Right forelimb (tissue), 1 donor: ENCODE data around the gene TACC2.

ENCODE experiments used
- DNase-seq: peaks from one replicate; pipeline ENCODE4 v3.0.0-alpha.2; 2018

TACC2 gene

DNA sequence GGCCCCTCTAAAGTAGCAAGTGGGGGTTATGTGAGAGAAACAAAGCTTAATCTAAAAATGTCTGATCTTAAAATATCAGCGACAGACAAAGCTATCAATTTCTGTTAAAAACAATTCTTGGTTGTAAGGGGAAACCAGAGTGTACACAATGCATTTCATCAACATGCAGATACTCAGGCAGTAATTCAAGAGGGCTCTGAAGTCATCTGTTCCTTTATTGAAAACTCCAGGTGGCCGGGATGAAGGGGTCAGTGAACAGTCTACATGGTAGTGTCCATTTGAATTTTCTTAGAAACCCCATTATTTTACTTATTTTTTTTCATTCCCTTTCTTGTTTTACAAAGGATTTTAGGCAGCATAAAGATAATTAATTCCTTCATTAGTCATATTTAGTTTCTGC is 245.5 kb downstream of the TACC2 start:
- DNase-seq = no peak

DNA sequence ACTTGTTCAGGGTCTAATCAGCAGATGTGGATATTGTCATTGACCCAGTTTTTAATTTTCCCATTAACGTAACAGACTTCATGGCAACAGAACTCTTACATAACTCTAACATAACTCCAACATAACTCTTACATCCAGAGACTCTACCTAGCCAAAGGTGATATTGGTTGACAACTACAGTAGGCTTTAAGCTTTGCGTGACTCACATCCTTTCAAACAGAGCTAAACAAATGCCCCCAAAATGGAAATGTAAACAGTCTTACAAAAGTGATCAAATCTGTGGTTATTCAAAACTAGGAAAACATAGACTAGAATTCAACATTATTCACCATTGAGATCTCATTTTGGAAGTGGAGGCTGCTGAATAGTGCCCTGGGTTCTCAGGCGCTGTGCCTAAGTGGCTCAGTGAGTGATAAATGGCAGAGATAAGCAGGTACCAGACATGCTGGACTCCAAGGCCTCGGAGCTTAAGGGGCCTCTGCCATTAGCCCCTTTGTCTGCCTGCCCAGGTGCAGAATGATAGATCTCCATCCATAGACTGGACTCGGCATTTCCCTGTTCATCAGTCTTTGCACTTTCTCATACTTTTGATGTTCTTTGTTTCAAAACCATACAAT is 247.8 kb downstream of the TACC2 start:
- DNase-seq = no peak

DNA sequence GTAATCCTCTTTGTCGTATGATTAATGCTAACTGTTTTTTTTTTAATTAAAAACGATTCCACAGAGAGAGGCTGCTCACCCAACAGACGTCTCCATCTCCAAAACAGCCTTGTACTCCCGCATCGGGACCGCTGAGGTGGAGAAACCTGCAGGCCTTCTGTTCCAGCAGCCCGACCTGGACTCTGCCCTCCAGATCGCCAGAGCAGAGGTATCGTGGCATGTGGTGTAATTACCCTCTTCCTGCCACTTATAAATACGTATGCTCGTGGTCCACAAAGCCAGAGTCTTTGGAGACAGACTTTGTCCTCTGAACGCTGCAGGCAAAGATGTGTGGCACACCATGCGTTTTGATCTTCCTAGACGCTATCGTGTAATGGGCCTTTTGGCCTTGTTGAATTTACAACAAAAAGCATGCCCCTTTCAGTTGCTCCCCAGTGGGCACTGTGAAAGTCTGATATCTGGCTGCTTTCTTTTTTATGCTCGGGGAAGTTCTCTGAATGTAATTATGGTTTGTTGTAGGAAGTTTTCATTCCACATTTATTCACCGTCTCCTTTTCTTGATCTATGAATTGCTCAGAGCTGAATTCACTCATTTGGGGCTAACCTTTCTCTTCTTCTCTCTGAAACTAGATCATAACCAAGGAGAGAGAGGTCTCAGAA is 248.5 kb downstream of the TACC2 start:
- no peak for DNase-seq

DNA sequence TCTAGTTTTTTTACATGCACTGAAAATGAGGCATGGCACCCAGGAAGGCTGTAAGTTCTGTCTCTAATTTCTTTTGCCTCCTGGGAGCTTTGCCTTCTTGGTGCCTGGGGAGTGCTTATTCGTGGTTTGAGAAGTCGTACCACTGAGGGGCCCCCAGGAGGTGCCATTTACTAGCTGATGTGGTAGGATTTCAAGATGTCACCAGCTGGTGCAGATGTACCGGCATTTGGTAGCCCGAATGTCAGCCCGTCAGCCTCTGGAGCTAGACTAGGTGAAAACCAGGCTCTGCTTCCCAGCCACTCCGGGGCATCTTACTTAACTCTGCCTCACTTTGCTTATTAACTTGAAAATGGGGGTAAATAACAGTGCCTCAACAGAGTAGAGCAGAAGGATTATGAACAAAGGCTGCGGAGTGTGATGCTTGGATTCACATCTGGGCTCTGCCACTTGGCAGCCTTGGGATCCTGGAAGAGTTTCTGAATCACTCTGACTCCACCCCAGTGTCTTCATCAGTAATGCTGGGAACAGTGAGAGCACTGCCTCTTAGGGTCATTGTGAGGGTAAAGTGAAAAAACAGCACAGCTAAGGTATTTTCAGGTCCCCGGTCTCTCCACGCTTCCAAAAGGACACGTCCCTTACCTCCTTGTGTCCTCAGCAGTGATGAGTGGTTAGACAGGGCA is 250.8 kb downstream of the TACC2 start:
- no peak for DNase-seq

DNA sequence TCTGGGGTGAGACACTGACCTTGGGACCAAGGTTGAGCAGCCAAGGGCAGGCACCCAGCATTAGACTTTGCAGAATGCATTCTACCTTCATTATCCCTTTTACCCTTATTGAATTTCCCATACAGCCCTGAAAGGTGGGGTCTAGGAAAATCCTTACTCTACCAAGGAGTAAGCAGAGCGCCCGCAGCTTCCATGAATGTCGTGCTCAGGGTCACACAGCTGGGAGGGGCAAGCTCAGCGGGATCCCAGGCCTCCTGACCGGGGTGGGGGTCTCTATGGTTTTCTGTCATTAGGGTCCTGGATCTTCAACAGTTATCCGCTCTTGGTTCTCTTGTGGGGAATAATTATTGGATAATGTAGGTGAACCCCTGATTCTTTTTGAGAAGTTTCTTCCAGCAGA is 251.4 kb downstream of the TACC2 start:
- no peak for DNase-seq

DNA sequence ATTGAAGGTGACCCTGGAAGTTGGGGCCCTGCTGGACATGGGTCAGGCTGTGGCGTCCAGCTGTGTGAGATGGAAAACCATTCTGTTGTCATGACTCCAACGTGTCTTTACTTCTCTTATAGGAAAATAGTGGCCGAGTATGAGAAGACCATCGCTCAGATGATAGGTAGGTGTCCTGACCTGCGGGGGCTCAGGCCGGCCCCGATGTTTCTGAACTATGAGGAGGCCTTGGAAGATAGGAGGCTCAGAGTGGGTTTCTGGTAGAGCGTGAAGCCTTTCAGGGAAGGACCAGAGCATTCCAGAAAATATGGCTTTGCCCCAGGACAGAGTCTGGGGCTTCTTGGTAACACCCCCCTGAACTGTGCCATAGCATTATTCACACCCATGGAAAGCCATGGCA is 252.9 kb downstream of the TACC2 start:
- no peak for DNase-seq

DNA sequence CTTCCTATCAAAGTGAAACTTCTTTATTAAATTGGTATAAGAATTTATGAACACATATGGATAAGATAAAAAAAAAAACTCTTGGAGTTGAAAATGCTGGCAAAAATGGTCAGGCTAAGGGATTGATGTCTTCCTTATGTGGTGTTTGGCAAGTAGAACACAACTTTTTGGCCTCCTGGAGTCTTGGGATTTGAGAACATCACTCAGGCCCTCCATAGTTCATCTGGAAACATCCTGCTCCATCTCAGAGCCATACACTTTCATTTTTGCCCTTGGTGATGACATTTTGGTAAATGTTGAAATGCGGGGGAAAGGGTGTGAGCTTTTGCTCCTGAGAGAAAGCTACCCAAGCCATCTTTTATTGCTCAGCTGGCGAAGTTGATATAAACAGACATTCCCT is 254.6 kb downstream of the TACC2 start:
- DNase-seq = no peak

DNA sequence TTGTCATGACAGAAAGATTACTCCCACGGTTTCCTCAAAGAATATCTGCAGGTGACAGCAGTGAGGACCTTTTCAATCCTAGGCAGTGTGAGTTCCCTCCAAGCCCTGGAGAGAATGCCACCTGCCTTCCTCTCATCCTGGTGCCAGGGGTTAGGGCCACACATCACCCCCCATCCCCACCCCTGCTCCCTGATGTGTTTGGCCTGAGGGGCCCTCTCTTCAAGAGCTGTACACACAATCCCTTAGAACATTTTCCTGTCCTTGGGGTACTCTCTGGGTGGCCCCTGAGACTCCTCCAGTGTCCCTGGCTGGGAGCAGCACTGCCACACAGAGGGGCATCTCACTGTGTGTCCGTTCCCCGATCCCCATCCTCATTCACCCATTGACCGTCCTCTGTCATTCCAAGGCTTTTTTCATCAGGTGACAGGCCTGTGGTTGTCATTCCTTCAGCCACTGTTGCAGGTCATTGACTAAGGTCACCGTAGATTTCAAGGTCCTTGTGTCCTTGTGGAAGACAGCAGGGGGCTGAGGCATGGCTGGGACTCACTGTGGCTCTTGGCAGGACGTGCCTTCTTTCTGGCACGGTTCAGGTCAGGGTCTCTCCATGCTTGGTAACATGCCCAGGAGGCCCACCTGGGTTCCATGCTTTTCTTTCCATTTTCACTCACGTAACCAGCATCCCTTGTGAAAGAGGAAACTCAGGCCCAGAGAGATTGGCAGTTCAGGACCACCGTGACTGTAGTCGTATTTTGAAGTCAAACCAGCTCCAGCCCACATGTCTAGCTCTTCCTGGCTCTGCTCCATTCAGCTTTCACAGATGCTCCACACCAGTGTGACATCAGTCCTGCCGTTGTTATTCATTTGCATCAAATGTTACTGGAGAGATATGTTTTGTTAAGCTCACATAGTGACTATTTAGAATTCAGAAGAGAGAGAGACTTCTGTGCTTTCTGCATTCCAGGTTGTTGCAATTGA is 255.3 kb downstream of the TACC2 start:
- DNase-seq = peak; percentile 59

DNA sequence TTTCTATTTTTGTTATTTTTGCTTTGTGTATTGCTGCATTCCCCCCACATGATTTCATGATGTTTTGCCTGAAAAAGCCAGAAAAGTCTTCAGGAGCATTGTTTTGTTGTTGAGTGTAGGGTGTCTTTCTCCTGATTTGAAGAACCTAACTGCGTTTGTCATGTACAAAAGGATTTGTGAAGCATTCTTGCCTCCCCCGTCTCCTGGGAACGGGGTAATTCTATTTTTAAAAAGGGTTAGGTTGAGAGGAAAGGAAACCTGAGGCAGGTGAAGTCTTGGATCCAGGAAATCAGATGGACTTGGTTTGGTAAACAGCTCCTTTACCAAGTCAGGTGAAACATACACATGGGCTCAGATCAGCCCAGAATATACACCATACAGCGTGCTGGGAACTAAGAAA is 256.2 kb downstream of the TACC2 start:
- DNase-seq = no peak

DNA sequence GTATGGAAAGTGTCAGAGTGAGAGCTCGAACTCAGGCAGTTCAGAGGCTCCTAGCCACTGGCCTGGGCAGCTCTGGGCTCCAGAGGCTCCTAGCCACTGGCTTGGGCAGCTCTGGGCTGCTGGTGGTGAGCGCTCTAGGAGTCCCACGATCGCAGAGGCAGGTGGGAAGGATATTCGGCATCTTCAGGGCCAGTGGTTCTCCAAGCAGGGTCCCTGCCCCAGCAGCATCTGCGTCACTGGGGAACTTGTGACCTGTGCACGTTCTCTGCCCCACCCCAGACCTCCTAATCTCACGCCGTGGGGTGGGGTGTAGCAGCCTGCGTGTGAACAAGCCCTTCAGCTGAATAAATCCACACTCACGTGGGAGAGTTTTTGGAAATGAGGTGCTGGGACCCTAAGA is 256.9 kb downstream of the TACC2 start:
- DNase-seq = no peak

DNA sequence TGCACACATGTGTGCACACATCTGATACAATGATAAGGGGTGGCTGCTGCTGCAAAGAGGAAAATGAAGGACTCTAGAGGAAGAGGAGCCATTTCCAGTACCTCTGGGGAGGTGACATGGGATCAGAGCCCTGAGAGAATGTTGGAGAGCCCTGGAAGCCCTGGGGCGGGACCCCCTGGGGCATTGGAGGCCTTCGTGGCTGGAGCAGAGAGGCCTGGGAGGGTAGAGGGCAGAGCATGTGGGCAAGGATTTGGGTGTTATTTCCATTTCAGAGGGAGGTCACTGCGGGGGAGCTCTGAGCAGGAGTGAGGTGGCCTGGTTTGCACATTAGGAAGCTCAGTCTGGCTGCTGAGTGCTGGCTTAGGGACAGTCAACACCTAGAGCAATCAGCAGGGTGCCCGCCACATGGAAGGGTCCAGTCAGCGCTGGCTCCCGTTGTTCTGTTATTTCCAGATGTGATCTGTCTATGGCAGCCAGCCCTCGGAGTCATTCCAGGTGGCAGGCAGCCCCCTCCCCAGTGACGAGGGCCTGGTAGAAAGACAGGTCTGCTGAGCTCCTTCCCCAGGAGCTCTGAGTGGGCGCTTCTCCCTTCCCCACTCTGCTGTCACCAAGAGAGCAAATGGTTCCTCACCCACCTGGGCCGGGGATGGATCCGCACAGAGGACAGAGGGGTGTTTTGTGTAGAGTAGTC is 258.0 kb downstream of the TACC2 start:
- DNase-seq = no peak

DNA sequence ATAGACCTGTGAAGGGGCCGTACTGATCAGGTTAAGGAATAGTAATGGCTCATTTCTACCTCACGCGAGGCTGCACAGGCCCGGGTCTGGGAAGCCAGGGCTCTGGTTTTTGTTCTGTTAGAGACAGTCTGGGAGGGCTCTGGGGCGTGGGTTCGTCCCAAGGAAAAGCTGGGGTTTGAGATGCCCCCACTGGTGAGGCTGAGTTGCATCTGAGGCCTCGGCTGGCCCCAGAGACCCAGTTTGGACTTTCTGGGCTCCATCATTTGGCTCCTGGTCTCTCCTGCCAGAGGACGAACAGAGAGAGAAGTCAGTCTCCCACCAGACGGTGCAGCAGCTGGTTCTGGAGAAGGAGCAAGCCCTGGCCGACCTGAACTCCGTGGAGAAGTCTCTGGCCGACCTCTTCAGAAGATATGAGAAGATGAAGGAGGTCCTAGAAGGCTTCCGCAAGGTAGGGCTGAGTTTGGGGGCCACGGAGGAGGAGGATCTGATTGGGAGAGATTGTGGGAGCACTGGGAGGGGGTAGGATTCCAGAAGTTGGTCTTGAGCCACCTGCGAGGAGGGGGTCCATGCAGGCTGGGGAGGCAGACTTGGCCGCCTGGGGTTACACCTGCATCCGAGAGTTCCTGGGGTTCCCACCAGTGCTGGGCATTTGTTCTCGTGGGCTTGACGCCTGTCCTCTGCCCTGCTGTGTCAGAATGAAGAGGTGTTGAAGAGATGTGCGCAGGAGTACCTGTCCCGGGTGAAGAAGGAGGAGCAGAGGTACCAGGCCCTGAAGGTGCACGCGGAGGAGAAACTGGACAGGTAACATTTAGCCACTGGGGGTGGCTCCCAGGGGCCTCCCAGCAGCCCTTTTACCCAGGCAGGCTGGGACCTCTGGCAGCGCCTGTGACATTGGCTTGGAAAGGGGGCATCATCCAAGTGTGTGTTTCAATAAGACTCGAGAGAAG is 259.7 kb downstream of the TACC2 start:
- no peak for DNase-seq

DNA sequence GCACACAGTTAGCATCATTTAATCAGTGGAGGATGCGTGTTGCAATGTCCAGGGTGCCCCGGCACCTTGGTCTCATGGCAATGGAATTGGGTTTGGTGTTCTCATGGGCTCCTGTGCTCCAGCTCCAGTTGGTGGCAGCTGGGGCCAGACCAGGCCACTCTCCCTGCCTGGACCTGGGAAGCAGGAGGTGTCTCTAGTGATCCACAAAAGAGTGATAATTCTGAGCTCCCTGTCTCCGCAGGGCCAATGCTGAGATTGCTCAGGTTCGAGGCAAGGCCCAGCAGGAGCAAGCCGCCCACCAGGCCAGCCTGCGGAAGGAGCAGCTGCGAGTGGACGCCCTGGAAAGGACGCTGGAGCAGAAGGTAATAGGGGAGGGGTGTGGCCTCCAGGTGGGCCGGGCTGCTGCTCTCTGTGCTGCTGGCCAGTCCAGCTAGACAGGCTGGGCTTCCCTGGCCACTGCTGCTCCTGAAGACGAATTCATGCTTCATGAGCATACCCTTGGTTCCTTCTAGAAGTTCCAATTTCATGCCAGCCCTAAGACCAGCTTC is 260.4 kb downstream of the TACC2 start:
- DNase-seq = no peak

DNA sequence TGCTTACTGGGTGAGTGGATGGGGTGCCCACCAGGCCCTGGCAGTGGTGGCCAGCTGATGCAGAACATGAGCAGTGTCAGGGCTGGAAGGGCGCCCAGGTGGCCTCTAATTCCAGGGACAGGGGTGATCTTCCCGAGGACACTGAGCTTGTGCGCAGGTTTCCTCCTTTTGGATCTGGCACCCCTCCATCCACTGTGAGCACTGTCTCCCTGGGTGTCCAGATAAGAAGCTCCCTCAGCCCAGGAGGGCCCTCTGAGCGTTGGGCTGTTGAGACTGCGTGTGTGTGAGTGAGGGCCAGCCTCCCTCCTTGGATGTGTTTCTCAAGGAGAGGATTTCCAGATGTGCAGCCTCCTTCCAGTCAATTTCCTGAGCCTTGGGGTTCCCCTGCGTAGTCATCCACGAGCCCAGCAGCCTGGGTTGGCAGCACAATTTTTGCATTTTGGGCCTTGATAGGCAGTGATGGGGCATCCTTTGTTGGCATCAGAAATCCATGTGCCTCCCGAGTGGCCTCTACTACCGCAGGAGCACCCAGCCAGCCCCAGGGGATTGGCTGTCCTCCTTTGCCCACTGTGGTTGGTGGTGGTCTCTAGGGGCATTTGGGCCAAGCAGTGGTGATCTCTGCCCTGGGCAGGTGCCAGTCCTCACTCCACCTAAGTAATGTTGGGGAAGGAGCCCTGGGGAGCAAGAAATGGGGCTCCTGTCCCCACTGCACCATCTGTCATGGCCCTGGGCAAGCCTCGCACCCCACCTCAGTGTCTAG is 261.2 kb downstream of the TACC2 start:
- DNase-seq = no peak

DNA sequence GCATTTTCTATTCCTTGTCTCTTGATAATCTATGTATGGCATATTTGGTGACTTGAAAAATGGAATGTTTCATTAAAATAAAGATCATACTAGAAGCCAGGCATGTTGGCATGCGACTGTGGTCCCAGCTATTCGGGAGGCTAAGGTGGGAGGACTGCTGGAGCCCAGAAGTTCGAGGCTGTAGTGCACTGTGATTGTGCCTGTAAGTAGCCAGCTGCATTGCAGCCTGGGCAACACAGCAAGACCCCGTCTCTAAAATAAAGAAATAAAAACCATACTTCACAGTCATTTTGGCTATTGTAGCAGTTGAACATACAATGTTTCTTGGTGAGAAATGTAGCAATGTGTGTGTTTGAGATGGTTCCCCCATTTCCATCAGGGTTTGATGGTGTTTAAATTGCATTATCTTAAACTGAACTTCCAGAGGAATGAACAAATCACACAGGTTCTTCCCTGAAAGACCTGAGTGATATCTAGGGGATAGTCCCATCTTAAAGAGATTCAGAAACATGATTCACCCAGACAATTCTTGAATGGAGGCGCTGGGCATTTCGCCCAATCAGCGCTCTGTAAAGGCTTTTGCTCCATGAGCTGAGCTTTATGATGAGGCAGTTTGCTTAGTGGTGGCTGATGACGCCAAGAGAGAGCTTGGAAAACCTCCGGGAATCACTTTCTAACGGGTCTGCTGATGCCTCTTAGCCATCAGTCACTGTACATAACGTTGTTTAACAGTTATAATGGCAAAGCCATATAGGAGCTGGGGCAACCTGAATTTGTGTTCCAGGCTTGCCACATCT is 262.7 kb downstream of the TACC2 start:
- no peak for DNase-seq

DNA sequence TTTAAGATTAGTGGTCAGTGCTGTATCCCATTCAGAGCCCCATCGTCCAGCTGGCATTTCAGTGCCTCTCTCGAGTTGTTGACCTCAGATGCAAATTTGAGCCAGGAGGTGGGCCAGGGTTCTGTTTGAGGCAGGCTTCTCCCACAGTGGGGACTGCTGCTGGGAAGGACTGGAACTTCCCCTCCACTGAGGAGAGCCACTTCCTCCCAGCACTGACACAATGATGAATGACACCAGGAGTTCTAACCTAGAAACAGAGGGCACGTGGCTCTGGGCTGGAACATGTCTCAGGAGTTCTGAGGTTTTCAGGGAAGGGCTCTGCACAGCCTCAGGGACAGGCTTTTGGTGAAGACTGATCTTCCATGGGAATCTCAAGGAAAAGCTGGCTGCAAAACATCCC is 263.8 kb downstream of the TACC2 start:
- no peak for DNase-seq

DNA sequence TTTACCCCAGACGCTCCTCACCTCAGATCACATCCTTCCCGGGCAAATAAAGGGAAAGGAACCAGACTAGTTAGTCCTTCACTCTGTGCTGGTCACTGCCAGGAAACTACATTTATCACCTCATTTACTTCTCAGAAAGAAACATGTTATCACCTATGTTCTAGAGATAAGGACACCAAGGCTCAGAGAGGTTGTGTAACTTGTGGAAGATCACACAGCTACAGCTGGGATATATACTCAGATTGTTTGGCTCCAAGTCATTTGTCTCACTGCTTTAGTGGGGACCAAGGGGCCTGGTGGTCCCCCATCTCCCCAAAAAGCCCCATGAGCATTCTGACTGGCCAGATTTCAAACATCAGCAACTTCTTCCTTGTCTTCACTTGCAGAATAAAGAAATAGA is 264.6 kb downstream of the TACC2 start:
- DNase-seq = no peak

DNA sequence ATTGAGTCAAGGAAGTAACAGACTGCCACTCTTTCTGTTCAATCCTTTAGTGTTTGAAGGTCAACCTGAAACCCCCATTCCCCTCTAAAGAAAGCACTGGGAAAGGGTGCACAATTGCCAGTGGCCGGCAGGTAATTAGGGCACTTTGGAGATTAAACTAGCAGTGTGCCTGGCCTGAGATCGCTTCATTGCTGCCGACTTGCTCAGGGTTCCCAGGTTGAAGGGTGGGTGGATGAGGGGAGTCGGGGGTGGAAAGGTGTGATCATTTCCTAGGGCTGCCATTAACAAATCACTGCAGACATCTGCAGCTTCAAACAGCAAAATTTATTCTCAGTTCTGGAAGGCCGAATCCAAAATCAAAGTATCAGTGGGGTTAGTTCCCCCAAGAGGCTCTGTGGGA is 265.9 kb downstream of the TACC2 start:
- no peak for DNase-seq

DNA sequence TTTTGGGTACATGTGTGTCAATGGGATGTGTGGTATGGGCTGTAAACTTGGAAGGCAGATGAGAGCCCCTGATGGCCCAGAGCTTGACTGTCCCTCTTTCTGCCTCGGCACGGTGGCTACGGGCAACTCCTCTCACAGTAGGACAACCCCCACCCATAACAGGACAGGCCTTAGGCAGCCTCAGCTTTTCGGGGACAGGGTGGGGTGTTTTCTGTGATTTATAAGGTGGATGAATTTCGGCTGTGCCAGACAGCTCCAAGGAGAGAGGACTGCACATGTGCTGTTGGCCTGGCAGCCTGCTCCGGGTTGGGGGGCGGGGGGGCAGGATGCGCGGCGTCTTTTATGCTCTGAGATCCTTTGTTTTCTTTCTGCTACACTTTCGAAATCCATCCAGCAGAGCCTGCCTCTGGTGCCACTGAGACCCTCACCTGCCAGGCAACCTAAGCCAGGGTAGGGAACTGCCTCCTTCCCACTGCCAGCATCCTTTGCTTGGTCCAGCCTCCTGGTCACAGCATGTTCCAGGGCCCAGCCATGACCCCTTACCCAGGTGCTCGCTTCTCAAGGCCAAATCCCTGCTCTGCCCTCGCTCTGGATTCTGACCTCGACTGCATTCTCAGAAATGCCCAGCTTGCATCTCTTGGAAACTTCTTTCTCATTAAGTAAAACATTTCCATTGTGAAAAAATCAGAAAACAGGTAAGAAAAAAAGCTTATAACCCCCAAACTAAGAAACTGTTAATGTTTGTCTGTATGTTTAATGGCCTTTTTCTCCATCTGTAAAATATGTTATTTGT is 266.7 kb downstream of the TACC2 start:
- no peak for DNase-seq
